Stimulated activated CD8-positive, alpha-beta memory T cell treated with anti-CD3 and anti-CD28 coated beads, Interleukin-4, amount 100 ng/mL, for 24 hours (primary cell): ENCODE results near the gene ACBD3.

ENCODE experiments used
- DNase-seq: peaks from one replicate; pipeline ENCODE4 v3.0.0-alpha.2; 2020; ENCODE audit warnings: low read depth

Gene ACBD3

GRCh38 chr1:226201029-226201593 is 14.6 kb upstream of the ACBD3 start:
- DNase-seq, result no peak

GRCh38 chr1:226199971-226200370 is 13.4 kb upstream of the ACBD3 start:
- no peak for DNase-seq

- DNase-seq, result no peak
Measured at GRCh38 chr1:226195144-226195543, 8.6 kb upstream of the ACBD3 start.

- DNase-seq, result no peak
Measured at GRCh38 chr1:226187380-226187779, 839 bp upstream of the ACBD3 start.

GRCh38 chr1:226187019-226187322 is 430 bp upstream of the ACBD3 start:
- no peak for DNase-seq

- DNase-seq, result no peak
Measured at GRCh38 chr1:226185141-226186036, 1.2 kb downstream of the ACBD3 start.

GRCh38 chr1:226181996-226182714 is 4.4 kb downstream of the ACBD3 start:
- DNase-seq, result no peak

GRCh38 chr1:226176870-226177269 is 9.7 kb downstream of the ACBD3 start:
- DNase-seq, result no peak

- DNase-seq, result no peak
Measured at GRCh38 chr1:226172589-226172988, 14.0 kb downstream of the ACBD3 start.

GRCh38 chr1:226166341-226166740 is 20.2 kb downstream of the ACBD3 start:
- no peak for DNase-seq

- no peak for DNase-seq
Measured at GRCh38 chr1:226164154-226164553, 22.4 kb downstream of the ACBD3 start.

GRCh38 chr1:226162898-226163297 is 23.6 kb downstream of the ACBD3 start:
- no peak for DNase-seq

GRCh38 chr1:226158983-226159382 is 27.6 kb downstream of the ACBD3 start:
- no peak for DNase-seq

GRCh38 chr1:226158457-226158856 is 28.1 kb downstream of the ACBD3 start:
- no peak for DNase-seq

GRCh38 chr1:226157761-226158316 is 28.7 kb downstream of the ACBD3 start:
- DNase-seq, result no peak

- DNase-seq, result no peak
Measured at GRCh38 chr1:226154593-226154992, 31.9 kb downstream of the ACBD3 start.

- DNase-seq, result no peak
Measured at GRCh38 chr1:226149806-226150205, 36.7 kb downstream of the ACBD3 start.

GRCh38 chr1:226148121-226148648 is 38.4 kb downstream of the ACBD3 start:
- no peak for DNase-seq

- no peak for DNase-seq
Measured at GRCh38 chr1:226144045-226144444, 42.5 kb downstream of the ACBD3 start.

- DNase-seq, result no peak
Measured at GRCh38 chr1:226135709-226136108, 50.8 kb downstream of the ACBD3 start.

- DNase-seq, result no peak
Measured at GRCh38 chr1:226135059-226135651, 51.4 kb downstream of the ACBD3 start.
